Fibroblast of upper back skin (primary cell): ENCODE results near the gene FANCG.

Experiments
- DNase-seq: peaks from one replicate; pipeline ENCODE4 v3.0.0-alpha.2; 2013

FANCG gene

DNA sequence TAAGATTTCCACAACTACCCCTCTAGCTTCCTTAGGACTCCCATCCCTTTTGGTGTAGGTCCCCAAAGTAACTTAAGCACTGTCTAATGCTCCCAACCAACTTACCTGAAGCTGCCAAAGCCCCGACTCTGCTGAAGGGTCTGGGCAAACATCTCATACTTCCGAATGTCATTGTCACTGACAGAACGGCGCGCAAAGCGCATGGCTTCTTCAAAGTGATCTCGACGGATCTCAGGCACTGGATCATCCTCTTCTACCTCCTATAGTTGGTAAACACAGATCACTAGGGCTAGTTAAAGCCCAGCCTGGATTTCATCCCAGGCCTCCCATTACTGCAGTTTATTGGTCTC is 22.5 kb downstream of the FANCG start:
- no peak for DNase-seq

DNA sequence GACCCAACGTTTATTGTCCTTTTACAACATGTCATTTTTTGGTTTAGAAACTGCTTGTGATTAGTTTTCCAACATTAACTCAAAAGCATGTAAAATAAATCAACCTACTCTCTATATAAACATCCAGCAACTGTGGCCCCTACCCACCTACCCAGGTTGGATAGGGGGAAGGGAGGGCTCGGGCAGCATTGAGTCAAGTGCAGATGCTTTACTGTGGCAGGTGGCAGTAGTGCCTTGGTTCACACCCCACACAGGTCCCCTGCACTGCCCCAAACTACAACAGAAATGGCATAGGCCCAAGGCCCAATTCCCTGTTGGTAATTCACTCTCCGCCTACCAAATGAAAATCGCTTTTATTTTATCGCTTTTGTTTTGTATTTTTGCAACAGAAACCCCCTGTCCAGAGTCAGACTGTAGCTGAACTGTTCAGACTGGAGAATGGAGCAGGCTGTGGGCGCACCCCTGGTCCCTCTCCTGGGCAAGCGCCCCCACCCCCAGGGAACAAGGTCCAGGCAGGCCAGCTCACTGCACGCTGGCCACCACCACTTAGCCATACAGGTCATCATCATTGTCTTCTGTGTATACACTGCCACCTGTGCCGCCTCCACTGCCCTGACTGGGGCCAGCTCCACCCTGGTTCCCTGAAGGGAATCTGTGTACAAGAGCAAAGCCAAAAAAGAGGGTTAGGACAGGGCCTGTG is 23.0 kb downstream of the FANCG start:
- no peak for DNase-seq

GRCh38 chr9:35054871-35055644 is 24.7 kb downstream of the FANCG start:
- DNase-seq = no peak

GRCh38 chr9:35054185-35054835 is 25.4 kb downstream of the FANCG start:
- DNase-seq = no peak

DNA sequence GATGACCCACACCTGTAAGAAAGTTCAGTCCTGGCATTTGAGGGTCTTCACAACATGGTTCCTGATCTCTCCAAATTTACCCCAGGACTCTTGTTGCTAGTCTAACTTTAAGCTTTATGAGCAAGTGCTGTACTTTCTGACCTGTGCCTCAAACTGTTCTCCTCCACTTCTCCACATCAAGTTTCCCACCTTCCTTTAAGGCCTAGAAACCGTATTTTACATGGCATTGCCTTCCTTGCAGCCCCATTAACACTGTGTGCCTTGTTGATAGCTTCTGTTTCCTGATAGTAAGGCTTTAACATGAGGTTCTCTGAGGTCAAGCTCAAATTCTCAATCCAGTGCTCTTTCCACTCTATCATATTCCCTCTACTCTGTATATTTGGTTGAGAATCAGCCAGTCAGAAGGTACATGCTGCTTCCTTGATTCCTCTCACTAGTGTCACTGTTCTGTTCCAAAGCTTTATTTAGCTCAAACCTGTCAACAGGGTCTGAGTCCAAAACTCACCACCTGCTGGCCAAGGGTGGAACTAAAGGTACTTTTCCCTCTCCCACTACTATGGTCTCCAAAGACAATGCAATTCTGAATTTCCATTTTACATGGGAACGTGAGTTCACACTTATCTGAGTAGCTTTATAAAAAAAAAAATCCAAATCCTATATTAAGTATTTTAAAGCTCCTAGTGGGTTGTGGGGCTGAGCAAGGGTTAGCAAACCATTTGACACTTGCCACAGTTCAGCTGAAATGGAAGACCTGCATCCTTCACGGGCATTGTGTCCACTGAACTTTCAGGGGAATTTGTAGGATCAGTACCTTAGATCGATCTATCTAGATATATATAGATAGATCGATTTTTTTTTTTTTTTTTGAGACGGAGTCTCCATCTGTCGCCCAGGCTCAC is 28.4 kb downstream of the FANCG start:
- DNase-seq = peak; percentile 35

DNA sequence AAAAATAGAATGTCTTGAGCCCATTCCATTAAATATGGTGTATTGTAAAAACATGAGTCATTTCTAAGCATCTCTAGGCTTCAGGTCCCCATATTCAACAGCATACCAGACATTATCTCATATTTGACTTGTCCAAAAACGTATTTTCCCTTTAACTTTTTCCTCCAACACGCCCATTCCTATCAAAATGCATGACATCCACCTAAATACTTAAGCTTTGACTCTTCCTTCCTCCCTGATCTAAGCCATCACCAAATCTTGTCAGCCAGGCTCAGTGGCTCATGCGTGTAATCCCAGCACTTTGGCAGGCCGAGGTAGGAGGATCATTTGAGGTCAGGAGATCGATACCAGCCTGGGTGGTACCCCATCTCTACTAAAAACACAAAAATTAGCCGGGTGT is 31.2 kb downstream of the FANCG start:
- DNase-seq = peak; percentile 6

DNA sequence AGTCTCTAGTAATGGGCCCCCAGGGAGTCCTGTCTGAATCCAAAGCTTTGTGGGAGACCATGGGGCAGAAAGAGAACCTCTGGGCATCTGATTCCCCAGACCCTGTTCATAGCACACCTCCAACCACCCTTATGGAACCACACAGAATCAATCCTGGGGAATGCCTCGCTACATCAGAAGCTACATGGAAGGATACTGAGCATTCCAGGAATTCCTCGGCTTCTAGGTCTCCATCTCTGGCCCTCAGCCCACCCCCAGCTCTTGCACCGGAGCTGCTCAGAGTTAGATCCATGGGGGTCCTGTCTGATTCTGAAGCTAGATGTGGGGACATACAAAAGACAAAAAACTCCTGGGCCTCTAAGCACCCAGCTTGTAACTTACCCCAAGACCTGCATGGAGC is 35.7 kb downstream of the FANCG start:
- DNase-seq = peak; percentile 65

DNA sequence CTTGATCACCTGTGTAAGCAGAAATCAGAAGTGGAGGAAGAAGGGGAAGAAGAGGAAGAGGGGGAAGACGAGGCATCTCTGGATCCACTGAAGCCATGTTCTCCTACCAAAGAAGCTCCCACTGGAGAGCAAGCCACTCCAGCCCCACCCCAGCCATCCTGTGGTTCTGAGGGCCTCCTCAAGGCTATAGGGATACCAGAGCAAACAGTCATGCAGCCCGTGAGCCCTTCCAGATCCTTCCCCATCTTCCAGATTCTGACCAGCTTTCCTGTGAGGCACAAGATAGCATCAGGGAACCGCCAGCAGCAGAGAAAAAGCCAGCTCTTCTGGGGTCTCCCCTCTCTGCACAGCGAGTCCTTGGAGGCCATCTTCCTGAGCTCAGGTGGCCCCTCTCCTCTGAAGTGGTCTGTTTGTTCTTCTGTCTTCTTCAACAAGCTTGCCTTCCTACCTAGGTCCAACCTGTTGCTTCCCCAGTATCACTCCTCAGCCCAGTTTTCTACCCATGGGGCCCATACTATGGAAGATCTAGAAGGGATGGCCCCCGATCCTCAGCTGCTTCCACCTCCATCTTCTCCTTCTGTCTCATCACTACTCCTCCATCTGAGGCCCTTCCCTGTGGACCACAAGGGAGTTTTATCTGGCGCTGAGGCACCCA is 36.7 kb downstream of the FANCG start:
- no peak for DNase-seq

DNA sequence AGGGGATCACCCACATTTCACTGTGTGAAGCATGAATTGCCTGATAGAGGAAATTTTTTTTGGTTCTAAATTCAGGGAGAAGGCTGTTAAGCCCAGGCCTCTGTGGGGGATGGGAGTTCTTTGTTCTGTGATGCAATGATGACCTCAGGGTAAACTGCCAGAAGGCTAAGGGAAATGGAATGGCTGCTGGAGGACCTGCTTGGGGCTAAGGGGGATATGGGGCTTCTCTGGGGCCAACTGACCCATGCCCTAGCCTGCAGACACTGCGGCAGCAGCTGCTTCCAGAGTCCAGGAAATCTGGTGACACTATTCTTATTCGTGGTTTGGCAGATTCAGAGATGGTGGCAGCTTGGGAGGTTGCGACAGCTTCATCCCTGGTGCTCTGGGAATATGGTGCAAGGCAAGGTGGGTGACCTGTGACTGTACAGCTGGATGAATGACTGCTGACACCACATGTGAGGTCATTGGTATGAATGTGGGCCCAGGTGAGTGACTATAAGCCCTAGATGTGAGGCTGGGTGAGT is 37.6 kb downstream of the FANCG start:
- DNase-seq = peak; percentile 20

DNA sequence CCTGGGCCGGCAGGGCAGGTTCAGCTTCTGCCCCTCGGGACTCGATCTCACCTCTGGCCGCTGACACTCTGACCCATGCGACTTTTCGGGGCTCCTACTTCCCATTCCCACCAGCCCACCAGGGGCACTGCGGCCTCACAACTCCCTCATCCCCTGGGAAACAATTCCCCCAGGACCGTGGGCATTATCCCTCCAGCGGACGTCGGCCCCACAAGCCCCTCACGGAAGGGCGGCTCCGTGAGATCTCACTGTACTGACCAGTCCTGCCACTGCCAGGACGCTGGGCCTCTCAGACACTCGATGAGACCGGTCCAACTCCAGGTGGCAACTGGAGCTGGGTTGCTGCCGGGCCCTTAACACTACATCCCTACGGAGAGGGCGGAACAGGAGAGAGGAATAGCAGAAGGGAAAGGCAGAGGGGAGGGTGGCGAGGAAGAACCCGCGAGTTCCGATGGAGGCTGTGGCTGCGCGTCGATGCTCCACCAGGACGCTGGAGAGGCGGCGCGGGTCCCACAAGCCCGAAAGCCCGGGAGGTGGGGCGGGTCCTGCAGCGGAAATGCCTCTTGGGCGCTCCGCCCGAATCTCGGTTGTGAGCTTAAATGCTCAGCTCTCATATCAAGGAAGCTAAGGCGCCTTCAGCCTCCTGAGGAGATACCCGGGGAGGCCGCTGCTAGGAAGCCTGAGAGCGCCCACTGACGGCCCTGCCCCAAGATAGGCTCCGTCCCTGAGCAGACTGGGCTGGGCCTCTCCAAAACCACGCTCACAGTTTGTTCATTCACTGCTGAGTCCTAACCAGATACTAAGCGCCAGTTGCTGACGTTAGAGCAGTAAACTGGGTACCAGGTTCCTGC is 43.7 kb downstream of the FANCG start:
- peak; percentile 67 for DNase-seq

GRCh38 chr9:35033101-35033500 is 46.6 kb downstream of the FANCG start:
- DNase-seq = no peak

- DNase-seq = no peak
Measured at GRCh38 chr9:35029852-35030251, 49.9 kb downstream of the FANCG start.

DNA sequence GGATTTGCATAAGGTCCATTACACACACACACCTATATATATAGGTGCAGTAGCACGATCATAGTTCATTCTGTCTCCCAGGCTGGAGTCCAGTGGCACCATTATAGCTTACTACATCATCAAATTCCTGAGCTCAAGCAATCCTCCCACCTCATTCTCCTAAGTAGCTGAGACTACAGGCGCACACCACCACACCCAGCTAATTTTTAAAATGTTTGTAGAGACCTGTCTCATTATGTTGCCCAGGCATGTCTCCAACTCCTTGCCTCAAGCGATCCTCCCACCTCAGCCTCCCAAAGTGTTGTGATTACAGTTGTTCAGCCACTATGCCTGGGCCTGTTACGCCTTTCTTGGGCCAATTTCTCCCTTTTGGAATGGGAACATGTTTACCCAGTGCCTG is 50.5 kb downstream of the FANCG start:
- DNase-seq = no peak

- DNase-seq = no peak
Measured at GRCh38 chr9:35028341-35028740, 51.4 kb downstream of the FANCG start.

GRCh38 chr9:35027860-35028259 is 51.9 kb downstream of the FANCG start:
- no peak for DNase-seq

DNA sequence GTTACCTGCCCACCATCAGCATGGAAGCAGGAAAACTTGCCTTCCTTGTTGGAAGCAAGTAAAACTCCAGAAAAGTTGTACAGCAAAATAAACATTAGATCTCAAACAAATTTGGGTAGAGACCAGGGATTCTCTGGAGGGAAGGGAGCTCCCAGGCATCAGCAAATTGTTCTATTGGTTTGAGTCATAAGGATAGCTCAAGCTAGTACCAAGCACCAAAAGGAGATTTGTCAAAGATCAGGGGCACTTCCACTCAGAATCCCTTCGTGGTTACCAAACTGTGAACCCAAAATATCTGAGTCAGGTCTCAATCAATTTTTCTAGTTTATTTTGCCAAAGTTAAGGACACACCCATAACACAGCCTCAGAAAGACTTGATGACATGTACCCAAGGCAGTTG is 52.4 kb downstream of the FANCG start:
- DNase-seq = no peak

- no peak for DNase-seq
Measured at GRCh38 chr9:35026671-35027070, 53.1 kb downstream of the FANCG start.
